HG03442 (cell line): Measurements from ENCODE around the gene BCL2L11.

Source experiments
- ATAC-seq: cut with Tn5 transposase; IDR thresholded peaks from one replicate; pipeline ENCODE4 v1.9.1; 2021; ENCODE audit warnings: mild to moderate bottlenecking, moderate library complexity; ENCODE audit not compliant: unreplicated experiment

The BCL2L11 gene

DNA sequence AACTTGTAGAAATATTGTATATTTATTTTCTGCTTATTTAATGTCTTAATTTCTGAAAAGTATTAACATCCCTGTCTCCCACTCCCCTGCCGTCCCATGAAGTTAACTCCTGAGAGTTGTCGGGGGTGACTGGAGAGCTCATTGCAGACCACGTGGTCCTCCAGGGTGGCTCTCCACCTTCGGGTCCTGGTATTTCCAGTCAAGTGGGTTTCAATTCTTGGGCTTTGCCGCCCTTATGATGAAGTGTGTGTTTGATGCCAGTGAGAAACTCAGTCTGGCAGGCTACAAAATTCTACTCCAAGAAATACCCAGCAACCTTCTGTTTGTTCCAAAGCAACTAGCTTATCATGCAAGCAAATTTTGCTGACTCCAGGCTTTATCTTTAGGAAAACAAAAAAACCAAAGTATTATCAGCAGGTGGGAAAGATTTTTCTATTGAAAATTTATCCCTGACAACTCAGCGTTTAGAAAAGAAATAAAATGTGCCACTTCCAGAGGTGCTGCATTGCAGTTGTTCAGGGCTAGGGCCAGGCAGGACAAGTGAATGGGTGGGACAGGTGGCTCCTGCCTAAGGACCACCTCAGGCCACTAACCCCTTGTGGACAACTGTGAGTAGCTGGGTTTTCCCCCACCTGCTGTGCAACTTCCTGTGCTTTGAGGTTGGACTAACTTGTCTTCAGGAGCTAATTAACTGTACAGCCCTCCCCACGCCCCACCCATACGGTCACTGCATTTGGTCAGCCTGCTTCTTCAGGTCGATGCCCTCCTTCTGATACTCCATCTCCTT lies 46.6 kb downstream of the BCL2L11 start:
- ATAC-seq = no peak

- no peak for ATAC-seq
Observed at GRCh38 chr2:111167863-111168162, 47.1 kb downstream of the BCL2L11 start.

- peak; percentile 86 for ATAC-seq
Observed at GRCh38 chr2:111168528-111169239, 48.0 kb downstream of the BCL2L11 start.

GRCh38 chr2:111169268-111169667 lies 48.6 kb downstream of the BCL2L11 start:
- no peak for ATAC-seq

DNA sequence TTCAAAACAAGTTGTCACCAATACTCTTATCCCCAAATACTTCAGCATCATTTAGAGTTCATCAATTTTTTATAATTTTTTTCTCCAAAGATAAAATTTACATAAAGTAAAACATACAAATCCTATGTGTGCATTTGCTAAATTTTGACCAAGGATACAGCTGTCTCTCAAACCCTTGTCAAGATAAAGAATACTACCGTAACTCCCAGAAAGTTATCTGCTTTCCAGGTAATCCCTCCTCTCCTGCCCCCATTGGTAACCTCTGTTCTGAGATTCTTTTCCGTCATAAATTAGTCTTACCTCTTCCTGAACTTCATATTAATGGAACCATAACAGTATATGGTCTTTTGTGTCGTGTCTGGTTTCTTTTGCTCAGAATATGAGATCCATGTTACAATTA lies 49.2 kb downstream of the BCL2L11 start:
- ATAC-seq = no peak

DNA sequence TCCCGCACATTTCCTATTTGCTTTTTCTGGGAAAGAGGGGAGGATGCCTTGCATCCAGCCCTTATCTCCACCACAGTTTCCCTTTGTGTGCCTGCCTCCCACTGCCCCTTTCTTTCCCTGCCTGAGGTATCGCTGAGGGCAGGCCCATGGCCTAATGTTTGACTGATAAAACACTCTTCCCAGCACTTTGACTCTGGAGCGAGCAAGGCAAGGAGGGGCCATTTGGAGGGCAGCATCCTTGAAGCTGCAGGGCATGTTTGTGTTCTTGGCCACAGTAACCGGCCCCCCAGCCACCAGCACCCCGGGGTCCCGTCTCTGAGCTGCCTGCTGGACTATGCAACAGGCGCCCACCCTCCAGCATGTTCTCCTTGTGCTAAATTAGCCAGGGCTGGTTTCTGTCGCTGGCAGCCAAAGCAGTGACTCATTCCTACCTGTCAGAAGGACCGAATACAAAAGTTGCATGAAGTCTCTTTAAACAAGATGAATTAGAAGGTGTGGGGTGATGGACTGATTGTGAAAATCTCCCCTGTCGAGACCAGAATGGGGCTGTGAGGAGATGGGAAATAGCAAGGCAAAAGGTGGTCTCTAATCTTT lies 50.7 kb downstream of the BCL2L11 start:
- no peak for ATAC-seq

DNA sequence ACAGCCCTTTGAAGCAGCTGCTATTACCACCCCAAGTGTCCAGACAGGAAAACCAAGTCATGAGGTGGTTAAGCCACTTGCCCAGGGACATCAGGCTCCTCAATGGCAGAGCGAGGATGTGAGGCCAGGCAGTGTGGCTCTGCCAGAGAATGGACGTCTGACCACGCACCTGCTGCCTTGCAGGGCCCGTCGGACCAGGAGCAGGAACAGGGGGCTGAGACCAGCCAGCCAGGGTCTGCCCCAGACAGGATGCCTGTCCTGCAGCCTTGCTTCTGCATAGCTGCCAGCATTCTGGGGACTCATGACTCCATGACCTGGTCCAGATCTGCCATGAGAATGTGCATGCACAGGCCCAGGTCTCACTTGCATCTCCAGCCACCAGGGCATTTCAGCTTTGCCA lies 52.0 kb downstream of the BCL2L11 start:
- no peak for ATAC-seq

DNA sequence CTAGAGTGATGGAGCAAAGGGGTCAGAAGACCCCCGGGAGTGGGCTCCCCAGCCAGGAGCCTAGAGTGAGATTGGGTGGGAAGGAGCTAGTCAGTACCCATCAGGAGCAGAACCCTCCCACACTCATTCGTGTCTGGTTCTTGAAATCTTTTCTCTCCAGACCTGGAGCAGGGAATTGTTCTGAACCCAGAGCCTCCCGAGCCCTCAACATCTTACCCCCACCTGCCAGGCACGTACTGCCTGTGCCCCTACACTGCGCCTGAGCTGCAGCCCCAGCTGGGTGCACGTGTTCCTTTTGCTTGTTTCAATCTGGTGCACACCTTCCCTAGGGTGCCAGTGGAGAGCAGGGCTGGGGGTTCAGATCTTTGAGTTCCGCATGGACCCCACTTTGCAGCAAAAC lies 52.6 kb downstream of the BCL2L11 start:
- ATAC-seq = no peak

- ATAC-seq = no peak
Observed at GRCh38 chr2:111173856-111174255, 53.1 kb downstream of the BCL2L11 start.

GRCh38 chr2:111175615-111176014 lies 54.9 kb downstream of the BCL2L11 start:
- no peak for ATAC-seq

- no peak for ATAC-seq
Observed at GRCh38 chr2:111176388-111176787, 55.7 kb downstream of the BCL2L11 start.

DNA sequence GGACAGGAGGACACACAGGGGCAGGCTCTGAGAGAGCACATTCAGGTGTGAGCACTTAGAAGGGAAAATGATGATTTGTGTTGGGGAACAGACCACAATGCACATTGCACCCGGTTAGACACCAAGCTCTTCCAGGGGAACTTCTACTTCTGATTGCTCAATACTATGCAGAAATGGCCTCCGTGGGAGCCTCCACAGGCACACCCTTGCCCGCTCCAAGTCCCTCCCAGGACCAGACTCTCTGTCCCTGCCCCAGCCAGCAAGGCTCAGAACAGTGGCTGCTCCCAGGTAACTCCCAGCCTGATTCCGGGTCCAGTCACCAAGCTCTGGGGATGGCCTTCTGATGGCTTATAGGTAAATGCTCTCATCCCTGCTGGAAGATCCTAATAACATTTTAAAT lies 56.2 kb downstream of the BCL2L11 start:
- no peak for ATAC-seq

DNA sequence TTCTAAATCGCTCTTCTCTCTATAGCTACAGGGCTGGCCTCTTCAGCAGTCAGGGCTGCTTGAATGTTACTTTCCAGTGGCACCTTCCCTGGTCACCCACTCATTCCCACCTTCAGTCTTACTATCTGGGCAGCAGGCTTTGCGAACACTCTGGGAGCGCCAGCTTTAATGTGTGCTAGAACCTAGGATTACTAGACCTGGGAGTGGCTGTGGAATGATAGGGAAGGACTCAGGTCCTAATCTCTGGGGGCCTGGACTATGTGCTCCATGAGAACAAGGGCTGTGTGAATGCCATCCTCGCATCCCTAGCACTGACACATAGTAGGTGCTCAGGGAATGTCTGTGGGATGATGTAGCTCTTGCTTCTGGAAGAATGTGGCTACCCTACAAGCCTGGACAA lies 57.6 kb downstream of the BCL2L11 start:
- no peak for ATAC-seq

DNA sequence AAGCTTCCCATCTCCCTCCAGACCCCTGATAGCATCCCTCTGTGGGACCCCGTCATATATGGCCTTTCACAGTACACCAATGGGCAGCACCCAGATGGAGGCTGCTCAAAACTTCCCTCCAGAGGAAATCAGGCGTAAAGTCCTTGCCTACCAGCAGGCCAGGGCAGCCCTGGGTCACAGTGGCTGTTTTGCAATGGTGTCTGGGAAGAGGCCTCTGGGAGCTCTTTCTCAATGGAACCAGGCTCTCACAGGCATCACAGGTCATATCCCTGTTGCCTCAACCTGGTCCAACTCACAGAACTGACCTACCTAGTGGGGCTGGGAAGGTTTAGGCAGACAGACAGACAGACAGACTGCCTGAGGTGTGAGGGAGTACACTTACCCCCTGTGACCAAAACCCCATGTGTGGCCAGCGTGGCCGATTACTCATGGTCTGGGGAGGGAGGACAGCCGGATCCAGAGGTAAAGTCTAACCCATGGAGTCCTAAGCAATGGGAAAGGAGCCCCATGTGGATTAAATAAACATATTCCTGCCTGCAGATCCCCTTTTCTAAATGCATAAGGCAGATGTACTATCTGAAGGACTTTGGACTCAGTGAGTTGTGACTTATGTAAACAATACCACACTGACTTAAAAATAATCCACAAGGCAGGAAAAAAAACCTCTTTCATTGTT lies 58.2 kb downstream of the BCL2L11 start:
- no peak for ATAC-seq

DNA sequence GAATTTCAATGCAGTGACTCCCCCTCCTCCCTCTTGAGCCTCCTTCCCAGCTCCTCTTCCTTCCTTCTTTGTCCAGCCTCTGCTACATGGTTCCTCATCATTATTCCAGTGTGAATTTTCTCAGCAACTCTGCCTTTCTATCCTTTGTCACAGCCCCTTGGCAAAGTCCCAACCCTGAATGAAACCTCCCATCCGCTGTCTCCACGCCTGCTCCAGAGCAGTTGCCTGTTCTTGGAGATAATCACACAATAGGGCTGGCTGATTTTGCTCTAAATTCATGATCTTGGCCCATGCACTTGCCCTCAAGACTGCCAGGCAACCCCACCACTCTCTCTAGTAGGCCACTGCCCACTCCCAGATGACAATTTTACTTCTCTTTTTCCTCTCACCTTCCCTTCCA lies 61.4 kb downstream of the BCL2L11 start:
- no peak for ATAC-seq

DNA sequence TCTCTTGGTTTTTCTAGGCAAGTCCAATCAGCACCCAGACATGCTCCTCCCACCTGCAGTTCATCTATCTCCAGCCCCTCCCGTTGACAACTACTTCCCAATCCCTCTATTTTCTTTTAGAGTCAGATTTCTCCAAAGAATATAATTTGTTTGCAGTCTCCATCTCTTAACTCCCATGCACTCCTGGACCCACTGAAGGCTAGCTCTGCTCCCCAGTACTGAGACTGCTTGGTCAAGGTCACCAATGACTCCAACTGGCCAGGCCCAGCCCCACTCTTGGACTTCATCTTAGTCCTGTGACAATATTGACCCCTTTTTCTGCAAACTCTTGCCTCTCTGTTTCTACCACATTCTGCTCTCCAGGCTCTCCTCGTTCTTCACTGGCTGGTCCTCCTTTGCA lies 62.0 kb downstream of the BCL2L11 start:
- no peak for ATAC-seq

DNA sequence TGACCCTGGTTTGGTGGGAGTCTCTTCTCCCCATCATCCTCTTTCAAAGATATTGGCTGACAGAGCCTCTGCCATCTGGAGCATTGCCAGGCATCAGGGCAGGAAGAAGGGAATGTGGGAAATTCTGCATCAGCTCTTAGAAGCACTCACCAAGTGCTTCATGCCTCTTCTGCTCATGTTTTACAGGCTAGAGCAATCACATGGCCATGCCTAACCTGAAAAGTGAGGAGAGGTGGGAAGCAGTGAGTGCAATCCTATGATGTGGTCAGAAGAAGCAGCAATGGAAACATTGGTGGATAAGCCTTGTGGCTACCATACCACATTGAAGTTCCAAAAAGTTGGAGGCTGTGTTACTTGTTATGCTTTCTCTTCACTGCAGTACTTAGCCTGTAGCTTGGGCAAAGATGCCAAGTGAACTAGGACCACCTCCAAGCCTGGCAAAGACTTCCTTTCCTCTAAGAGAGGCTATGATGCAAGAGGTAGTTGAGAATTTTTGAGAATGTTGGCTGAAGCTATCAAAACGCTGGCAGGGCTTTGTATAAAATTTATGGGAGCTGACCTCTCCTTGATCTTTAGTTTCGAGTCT lies 64.1 kb downstream of the BCL2L11 start:
- no peak for ATAC-seq

DNA sequence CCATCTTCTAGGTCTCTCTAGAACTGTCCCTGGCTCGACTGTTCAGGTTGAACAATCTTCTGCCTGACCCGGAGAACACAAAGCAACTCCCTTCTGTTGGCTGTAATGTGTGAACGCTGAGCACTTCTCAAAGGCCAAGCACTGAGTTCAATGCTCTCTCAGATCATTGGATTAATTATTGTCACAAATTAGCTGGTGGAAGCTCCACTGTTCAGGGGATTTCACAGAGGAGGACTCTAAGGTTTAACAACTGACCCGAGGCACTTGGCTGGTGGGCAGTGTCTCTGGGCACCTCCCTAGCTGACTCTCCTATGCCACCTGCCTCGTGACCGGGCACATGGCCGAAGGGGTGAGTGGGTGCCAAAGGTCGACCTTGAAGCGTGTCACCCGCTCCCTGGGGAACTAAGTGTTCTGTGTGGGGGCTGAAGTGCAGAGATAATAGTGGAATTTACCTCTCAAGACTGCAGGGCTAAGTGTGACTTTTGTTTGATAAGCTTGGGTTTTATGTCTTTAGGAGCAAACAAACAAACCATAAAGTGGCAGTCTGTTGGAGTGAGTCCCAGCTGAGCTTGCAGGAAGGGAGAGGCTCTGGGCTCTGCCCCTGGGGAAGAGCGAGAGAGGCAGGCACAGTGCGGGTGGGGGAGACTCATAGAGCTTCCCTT lies 64.8 kb downstream of the BCL2L11 start:
- ATAC-seq = no peak

- no peak for ATAC-seq
Observed at GRCh38 chr2:111186121-111186715, 65.5 kb downstream of the BCL2L11 start.

DNA sequence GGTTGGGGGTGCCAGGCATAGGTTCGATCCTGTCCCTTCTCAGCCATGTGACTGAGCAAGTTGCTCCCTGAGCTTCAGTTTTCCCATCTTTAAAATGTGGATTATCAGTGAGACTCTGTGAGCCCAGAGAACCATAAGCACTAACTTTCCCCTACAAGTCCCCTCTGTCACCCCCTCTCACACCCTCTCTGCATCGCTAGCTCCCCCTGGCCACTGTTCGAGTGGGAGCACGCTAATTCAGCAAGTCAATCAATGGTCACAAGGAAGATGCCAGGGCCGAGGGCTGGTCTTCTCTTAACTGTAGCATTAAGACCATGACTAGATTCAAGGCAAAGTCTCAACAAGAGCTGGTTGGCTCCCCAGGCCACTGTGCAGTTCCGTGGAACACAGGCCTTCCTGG lies 66.2 kb downstream of the BCL2L11 start:
- ATAC-seq = no peak
